ENCODE measurements around the gene CDC42BPB.

DNA sequence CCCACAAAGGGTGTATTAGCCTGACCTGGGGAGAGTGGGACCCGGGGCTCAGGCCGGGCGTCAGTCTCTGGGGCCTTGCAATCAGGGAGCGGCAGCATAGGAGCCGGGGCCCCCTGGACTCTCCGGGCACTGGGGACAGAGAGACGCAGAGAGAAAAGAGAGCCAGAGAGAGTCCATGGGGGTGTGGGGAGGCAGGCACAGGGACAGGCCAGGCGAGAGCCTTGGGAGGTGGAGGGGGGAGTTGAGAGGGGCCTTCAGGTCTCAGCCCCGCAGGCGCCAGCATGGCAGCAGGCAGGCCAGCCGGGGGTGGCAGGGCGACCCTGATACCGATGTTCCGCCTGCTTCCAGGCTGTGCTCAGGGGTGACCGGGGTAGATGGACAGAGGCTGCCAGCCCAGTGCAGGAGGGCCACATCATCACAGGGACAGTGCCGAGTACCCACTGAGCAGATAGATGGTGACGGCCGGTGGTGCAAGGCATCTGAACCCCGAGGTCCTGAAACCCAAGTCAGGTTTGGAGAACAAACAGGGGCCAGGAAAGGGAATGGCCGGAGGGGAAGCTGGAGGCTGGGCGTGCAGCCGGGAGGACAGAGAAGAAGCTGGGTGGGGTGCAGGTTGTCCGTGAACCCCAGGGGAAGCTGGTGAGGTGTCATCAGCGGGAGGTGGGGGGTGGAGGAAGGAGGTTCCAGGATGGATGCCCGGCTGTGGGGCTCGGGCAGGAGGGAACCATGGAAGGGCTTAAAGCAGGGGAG lies 40.1 kb upstream of the CDC42BPB start:
- no peak for TF ChIP-seq POLR2A (IDR thresholded peaks at IDR 0.05; ENCODE audit: insufficient read depth in 1 of 2, low read depth in 2 of 2, low read length in 2 of 2)
- no peak for TF ChIP-seq HOXA7 (CRISPR knock-in tag; IDR thresholded peaks at IDR 0.05)
- no peak for TF ChIP-seq SETDB1 (CRISPR knock-in tag; IDR thresholded peaks at IDR 0.05; ENCODE audit: borderline replicate concordance)
- no peak for TF ChIP-seq ESRRA (CRISPR knock-in tag; IDR thresholded peaks at IDR 0.05; ENCODE audit: low read depth)
- no peak for TF ChIP-seq CHD2 (IDR thresholded peaks at IDR 0.05; ENCODE audit: low read depth, low read length)
- TF ChIP-seq POLR2AphosphoS5 (IDR thresholded peaks at IDR 0.05; ENCODE audit: low read depth, low read length): no peak
- TF ChIP-seq EP300 (IDR thresholded peaks at IDR 0.05; ENCODE audit: low read depth in 2 of 2, low read length in 2 of 2): no peak
- no peak for TF ChIP-seq EP300 (CRISPR knock-in tag; IDR thresholded peaks at IDR 0.05; ENCODE audit: borderline replicate concordance)
- no peak for TF ChIP-seq NFIC (IDR thresholded peaks at IDR 0.05; ENCODE audit: low read length)
- no peak for TF ChIP-seq ZNF589 (CRISPR knock-in tag; conservative IDR thresholded peaks at IDR 0.05)
- no peak for TF ChIP-seq ZNF17 (CRISPR knock-in tag; IDR thresholded peaks at IDR 0.05)
- TF ChIP-seq, protein P1, sequence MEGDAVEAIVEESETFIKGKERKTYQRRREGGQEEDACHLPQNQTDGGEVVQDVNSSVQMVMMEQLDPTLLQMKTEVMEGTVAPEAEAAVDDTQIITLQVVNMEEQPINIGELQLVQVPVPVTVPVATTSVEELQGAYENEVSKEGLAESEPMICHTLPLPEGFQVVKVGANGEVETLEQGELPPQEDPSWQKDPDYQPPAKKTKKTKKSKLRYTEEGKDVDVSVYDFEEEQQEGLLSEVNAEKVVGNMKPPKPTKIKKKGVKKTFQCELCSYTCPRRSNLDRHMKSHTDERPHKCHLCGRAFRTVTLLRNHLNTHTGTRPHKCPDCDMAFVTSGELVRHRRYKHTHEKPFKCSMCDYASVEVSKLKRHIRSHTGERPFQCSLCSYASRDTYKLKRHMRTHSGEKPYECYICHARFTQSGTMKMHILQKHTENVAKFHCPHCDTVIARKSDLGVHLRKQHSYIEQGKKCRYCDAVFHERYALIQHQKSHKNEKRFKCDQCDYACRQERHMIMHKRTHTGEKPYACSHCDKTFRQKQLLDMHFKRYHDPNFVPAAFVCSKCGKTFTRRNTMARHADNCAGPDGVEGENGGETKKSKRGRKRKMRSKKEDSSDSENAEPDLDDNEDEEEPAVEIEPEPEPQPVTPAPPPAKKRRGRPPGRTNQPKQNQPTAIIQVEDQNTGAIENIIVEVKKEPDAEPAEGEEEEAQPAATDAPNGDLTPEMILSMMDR (CRISPR knock-in tag; IDR thresholded peaks at IDR 0.05): no peak
- no peak for TF ChIP-seq FIP1L1 (IDR thresholded peaks at IDR 0.05; ENCODE audit: borderline replicate concordance, insufficient read depth, low read depth, low read length)
